Measurements from ENCODE around the gene KIF25. TPM values are rescaled to one million over a fixed set of nuclear protein-coding genes. Genes with fewer than 3 reads are reported as not detected.
"Not testable (repeated sequence)": the region's sequence is repeated elsewhere in the genome, so short reads cannot be mapped to it uniquely, and the experiment has no call there.

The KIF25 gene
- total RNA-seq, 2 donors from 2014 or later: 0.34 TPM; not detected in 1

GRCh38 chr6:167963589-167964057 lies 33.8 kb upstream of the KIF25 start:
- Mint-ChIP-seq H3K4me3 (no peak overlapping the region), H3K27ac (no peak overlapping the region), H3K4me1 (ENCODE audit: low read depth) (no peaks in the 10 kb centered on the region), H3K36me3 (ENCODE audit: insufficient read depth in 2 of 2) (peaks cover 1 to 3% of the 10 kb centered on the region in 2 donors), H3K9me3 (no peaks in the 10 kb centered on the region), H3K27me3 (ENCODE audit: low read depth) (no peaks in the 10 kb centered on the region)
- no peak for DNase-seq
- ATAC-seq (replicated peaks in 1 of 2): no peak

- DNase-seq (no peak), ATAC-seq (replicated peaks in 1 of 2) (no peak)
- Mint-ChIP-seq H3K27me3 (ENCODE audit: low read depth) (no peaks in the 10 kb centered on the region), H3K36me3 (ENCODE audit: insufficient read depth in 2 of 2) (peaks cover 1 to 3% of the 10 kb centered on the region in 2 donors), H3K27ac (no peak overlapping the region), H3K9me3 (no peaks in the 10 kb centered on the region), H3K4me3 (no peak overlapping the region), H3K4me1 (ENCODE audit: low read depth) (no peaks in the 10 kb centered on the region)
These were observed 31.6 kb upstream of the KIF25 start for GRCh38 chr6:167965592-167966539.

- DNase-seq: no peak
- Mint-ChIP-seq H3K27ac (no peak overlapping the region), H3K36me3 (ENCODE audit: insufficient read depth in 2 of 2) (peaks cover under 1 to 3% of the 10 kb centered on the region in 2 donors), H3K4me3 (no peak overlapping the region), H3K9me3 (no peaks in the 10 kb centered on the region), H3K27me3 (ENCODE audit: low read depth) (no peaks in the 10 kb centered on the region), H3K4me1 (ENCODE audit: low read depth) (no peaks in the 10 kb centered on the region)
- no peak for ATAC-seq (replicated peaks in 1 of 2)
These were observed 30.9 kb upstream of the KIF25 start for GRCh38 chr6:167966540-167966905.

- Mint-ChIP-seq H3K4me1 (ENCODE audit: low read depth) (no peaks in the 10 kb centered on the region), H3K27ac (no peak overlapping the region), H3K27me3 (ENCODE audit: low read depth) (no peaks in the 10 kb centered on the region), H3K36me3 (ENCODE audit: insufficient read depth in 2 of 2) (peaks cover 0 to 3% of the 10 kb centered on the region in 2 donors), H3K9me3 (no peaks in the 10 kb centered on the region), H3K4me3 (no peak overlapping the region)
- ATAC-seq (replicated peaks in 1 of 2): no peak
- DNase-seq: peak; percentile 25 to 44
These were observed 29.4 kb upstream of the KIF25 start for GRCh38 chr6:167968091-167968490.

- Mint-ChIP-seq H3K36me3 (ENCODE audit: insufficient read depth in 2 of 2) (peaks cover 0 to 3% of the 10 kb centered on the region in 2 donors), H3K27me3 (ENCODE audit: low read depth) (no peaks in the 10 kb centered on the region), H3K4me1 (ENCODE audit: low read depth) (no peaks in the 10 kb centered on the region), H3K4me3 (no peak overlapping the region), H3K9me3 (no peaks in the 10 kb centered on the region), H3K27ac (no peak overlapping the region)
- no peak for ATAC-seq (replicated peaks in 1 of 2)
- no peak for DNase-seq
These were observed 27.2 kb upstream of the KIF25 start for GRCh38 chr6:167970230-167970629.

- peaks cover 0 to 3% of the 10 kb centered on the region in 2 donors for H3K36me3 Mint-ChIP-seq (ENCODE audit: insufficient read depth in 2 of 2)
- ATAC-seq (replicated peaks in 1 of 2): no peak
- no peaks in the 10 kb centered on the region for H3K27me3 Mint-ChIP-seq (ENCODE audit: low read depth)
- DNase-seq: no peak
- no peak overlapping the region for H3K27ac Mint-ChIP-seq
- H3K4me1 Mint-ChIP-seq (ENCODE audit: low read depth): no peaks in the 10 kb centered on the region
- no peaks in the 10 kb centered on the region for H3K9me3 Mint-ChIP-seq
- H3K4me3 Mint-ChIP-seq: no peak overlapping the region
These were observed 25.3 kb upstream of the KIF25 start for GRCh38 chr6:167972193-167972592.

- no peaks in the 10 kb centered on the region for H3K9me3 Mint-ChIP-seq
- no peak for DNase-seq
- no peak overlapping the region for H3K4me3 Mint-ChIP-seq
- H3K36me3 Mint-ChIP-seq (ENCODE audit: insufficient read depth in 2 of 2): no peaks in the 10 kb centered on the region
- H3K4me1 Mint-ChIP-seq (ENCODE audit: low read depth): no peaks in the 10 kb centered on the region
- no peaks in the 10 kb centered on the region for H3K27me3 Mint-ChIP-seq (ENCODE audit: low read depth)
- no peak overlapping the region for H3K27ac Mint-ChIP-seq
- ATAC-seq (replicated peaks in 1 of 2): no peak
These were observed 24.2 kb upstream of the KIF25 start for GRCh38 chr6:167973148-167973885.

GRCh38 chr6:167974640-167975344 lies 22.7 kb upstream of the KIF25 start:
- no peak overlapping the region for H3K27ac Mint-ChIP-seq
- H3K9me3 Mint-ChIP-seq: no peaks in the 10 kb centered on the region
- DNase-seq (no peak), ATAC-seq (replicated peaks in 1 of 2) (no peak)
- no peaks in the 10 kb centered on the region for H3K4me1 Mint-ChIP-seq (ENCODE audit: low read depth)
- no peaks in the 10 kb centered on the region for H3K36me3 Mint-ChIP-seq (ENCODE audit: insufficient read depth in 2 of 2)
- H3K27me3 Mint-ChIP-seq (ENCODE audit: low read depth): no peaks in the 10 kb centered on the region
- H3K4me3 Mint-ChIP-seq: no peak overlapping the region

- no peak overlapping the region for H3K4me3 Mint-ChIP-seq
- H3K9me3 Mint-ChIP-seq: no peaks in the 10 kb centered on the region
- no peak overlapping the region for H3K27ac Mint-ChIP-seq
- ATAC-seq (replicated peaks in 1 of 2) (no peak), DNase-seq (no peak)
- no peaks in the 10 kb centered on the region for H3K27me3 Mint-ChIP-seq (ENCODE audit: low read depth)
- H3K4me1 Mint-ChIP-seq (ENCODE audit: low read depth): no peaks in the 10 kb centered on the region
- no peaks in the 10 kb centered on the region for H3K36me3 Mint-ChIP-seq (ENCODE audit: insufficient read depth in 2 of 2)
These were observed 22.0 kb upstream of the KIF25 start for GRCh38 chr6:167975458-167975857.

- H3K4me3 Mint-ChIP-seq; H3K27me3 Mint-ChIP-seq (ENCODE audit: low read depth); DNase-seq; H3K36me3 Mint-ChIP-seq (ENCODE audit: insufficient read depth in 2 of 2); H3K4me1 Mint-ChIP-seq (ENCODE audit: low read depth); H3K27ac Mint-ChIP-seq; H3K9me3 Mint-ChIP-seq; ATAC-seq (replicated peaks in 1 of 2): not testable (repeated sequence)
These were observed 21.3 kb upstream of the KIF25 start for GRCh38 chr6:167976116-167976657.

GRCh38 chr6:167976708-167977107 lies 20.8 kb upstream of the KIF25 start:
- Mint-ChIP-seq H3K4me3 (no peak overlapping the region), H3K27me3 (ENCODE audit: low read depth) (no peaks in the 10 kb centered on the region), H3K36me3 (ENCODE audit: insufficient read depth in 2 of 2) (no peaks in the 10 kb centered on the region), H3K4me1 (ENCODE audit: low read depth) (no peaks in the 10 kb centered on the region), H3K27ac (no peak overlapping the region), H3K9me3 (no peaks in the 10 kb centered on the region)
- ATAC-seq (replicated peaks in 1 of 2): no peak
- DNase-seq: no peak

- no peak for DNase-seq
- Mint-ChIP-seq H3K27ac (no peak overlapping the region), H3K9me3 (no peaks in the 10 kb centered on the region), H3K4me3 (no peak overlapping the region), H3K36me3 (ENCODE audit: insufficient read depth in 2 of 2) (no peaks in the 10 kb centered on the region), H3K27me3 (ENCODE audit: low read depth) (no peaks in the 10 kb centered on the region), H3K4me1 (ENCODE audit: low read depth) (no peaks in the 10 kb centered on the region)
- no peak for ATAC-seq (replicated peaks in 1 of 2)
These were observed 19.6 kb upstream of the KIF25 start for GRCh38 chr6:167977717-167978467.

Data from activated T-cell treated with anti-CD3 and anti-CD28 coated beads, Interleukin-2, amount 50 U/mL, for 72 hours (primary cell).